GM23338 (cell line): ENCODE results near the gene BMP10. TPM values are rescaled to one million over a fixed set of nuclear protein-coding genes. Genes with fewer than 3 reads are reported as not detected.

Source experiments
- ATAC-seq: fragments of 200-7000 bp; cut with Tn5 transposase; 3 replicates; pipeline ENCODE4 v1.9.1; 2020
- DNase-seq: peaks from one replicate; pipeline ENCODE4 v3.0.0-alpha.2; 2015; ENCODE audit warnings: low spot score
- H2AFZ ChIP-seq: fragments of 200-600 bp; sonication (generic); 2 replicates; pipeline ENCODE4 v1.8.0; 2016; ENCODE audit warnings: antibody characterized with exemption, mild to moderate bottlenecking, moderate library complexity
- H3F3A ChIP-seq: fragments of 200-600 bp; sonication (generic); replicated peaks from 2 replicates; pipeline ENCODE4 v1.8.0; 2017; ENCODE audit warnings: antibody characterized with exemption, mixed run types, low read depth
- H3K27ac ChIP-seq: fragments of 200-600 bp; sonication (generic); 2 replicates; pipeline ENCODE4 v1.6.1; 2016; ENCODE audit warnings: low read depth
- H3K27me3 ChIP-seq: fragments of 200-600 bp; sonication (generic); 2 replicates; pipeline ENCODE4 v1.8.0; 2016; ENCODE audit warnings: mild to moderate bottlenecking, mixed run types, moderate library complexity; ENCODE audit not compliant: insufficient read depth
- H3K36me3 ChIP-seq: fragments of 200-600 bp; sonication (generic); 2 replicates; pipeline ENCODE4 v1.8.0; 2016; ENCODE audit warnings: mild to moderate bottlenecking; ENCODE audit not compliant: insufficient read depth
- H3K4me1 ChIP-seq: fragments of 200-600 bp; sonication (generic); 2 replicates; pipeline ENCODE4 v1.8.0; 2016; ENCODE audit warnings: mild to moderate bottlenecking, moderate library complexity; ENCODE audit not compliant: insufficient read depth
- H3K4me2 ChIP-seq: fragments of 200-600 bp; sonication (generic); 2 replicates; pipeline ENCODE4 v1.7.1; 2017; ENCODE audit warnings: mixed run types
- H3K4me3 ChIP-seq: fragments of 200-600 bp; sonication (generic); 2 replicates; pipeline ENCODE4 v1.6.1; 2016; ENCODE audit warnings: mixed run types
- H3K79me2 ChIP-seq: fragments of 200-600 bp; sonication (generic); replicated peaks from 2 replicates; pipeline ENCODE4 v1.8.0; 2017; ENCODE audit warnings: mild to moderate bottlenecking; ENCODE audit not compliant: insufficient read depth
- H3K9me2 ChIP-seq: fragments of 200-600 bp; sonication (generic); 2 replicates; pipeline ENCODE4 v1.8.0; 2017; ENCODE audit not compliant: insufficient read depth
- H4K20me1 ChIP-seq: fragments of 200-600 bp; sonication (generic); replicated peaks from 2 replicates; pipeline ENCODE4 v1.8.0; 2017; ENCODE audit warnings: mild to moderate bottlenecking; ENCODE audit not compliant: insufficient read depth
- H3K27ac Mint-ChIP-seq: 2 replicates; pipeline ENCODE4 v1.8.0; 2020; ENCODE audit warnings: inconsistent platforms, mild to moderate bottlenecking, moderate library complexity, mixed read lengths
- H3K27me3 Mint-ChIP-seq: 3 replicates; pipeline ENCODE4 v1.8.0; 2022; ENCODE audit warnings: low read depth, mild to moderate bottlenecking, moderate library complexity, mixed read lengths, inconsistent platforms; ENCODE audit not compliant: insufficient read depth, poor library complexity
- H3K36me3 Mint-ChIP-seq: 3 replicates; pipeline ENCODE4 v1.8.0; 2021; ENCODE audit warnings: low read depth, mild to moderate bottlenecking, inconsistent platforms, moderate library complexity, mixed read lengths
- H3K4me1 Mint-ChIP-seq: 3 replicates; pipeline ENCODE4 v1.8.0; 2020; ENCODE audit warnings: mild to moderate bottlenecking, inconsistent platforms, mixed read lengths
- H3K4me3 Mint-ChIP-seq: 3 replicates; pipeline ENCODE4 v1.8.0; 2021; ENCODE audit warnings: moderate library complexity, mild to moderate bottlenecking, inconsistent platforms, mixed read lengths
- H3K9me3 Mint-ChIP-seq: 3 replicates; pipeline ENCODE4 v1.8.0; 2020; ENCODE audit warnings: moderate library complexity, mild to moderate bottlenecking, inconsistent platforms, mixed read lengths
- CREB1 ChIP-seq: fragments of 250-450 bp; sonication (Bioruptor Pico); IDR thresholded peaks from 2 replicates; pipeline ENCODE4 v1.5.0; 2020; ENCODE audit warnings: low read depth, mild to moderate bottlenecking, moderate library complexity
- CTCF ChIP-seq, 2 experiments: fragments of 200-600 bp in 1 of 2; sonication (generic) in 1 of 2; conservative IDR thresholded peaks; 2 replicates each; pipeline versions ENCODE4 v1.5.1 to v1.6.1; 2016 to 2017; ENCODE audit warnings: antibody characterized with exemption in 2 of 2, low read depth in 2 of 2, mild to moderate bottlenecking in 2 of 2, moderate library complexity in 1 of 2
- ETS1 ChIP-seq: IDR thresholded peaks from 2 replicates; pipeline ENCODE4 v1.6.1; 2016; ENCODE audit warnings: antibody characterized with exemption
- EZH2 ChIP-seq: fragments of 200-600 bp; sonication (generic); IDR thresholded peaks from one replicate; pipeline ENCODE4 v1.8.0; 2017; ENCODE audit warnings: antibody characterized with exemption, mild to moderate bottlenecking, low read depth; ENCODE audit not compliant: unreplicated experiment
- EZH2phosphoT487 ChIP-seq: fragments of 200-600 bp; sonication (generic); IDR thresholded peaks from one replicate; pipeline ENCODE4 v1.8.1; 2018; ENCODE audit warnings: antibody characterized with exemption; ENCODE audit not compliant: unreplicated experiment
- JUNB ChIP-seq: IDR thresholded peaks from one replicate; pipeline ENCODE4 v1.6.1; 2016; ENCODE audit warnings: antibody characterized with exemption; ENCODE audit not compliant: unreplicated experiment
- NANOG ChIP-seq: IDR thresholded peaks from 2 replicates; pipeline ENCODE4 v1.6.1; 2016; ENCODE audit warnings: antibody characterized with exemption, borderline replicate concordance
- STAT1 ChIP-seq: IDR thresholded peaks from one replicate; pipeline ENCODE4 v1.6.1; 2016; ENCODE audit warnings: antibody characterized with exemption; ENCODE audit not compliant: unreplicated experiment
- ZNF114 ChIP-seq: fragments of 250-450 bp; sonication (Bioruptor Pico); IDR thresholded peaks from 2 replicates; pipeline ENCODE4 v1.5.0; 2020; ENCODE audit warnings: mild to moderate bottlenecking, moderate library complexity
- ZNF331 ChIP-seq: fragments of 250-450 bp; sonication (Bioruptor Pico); IDR thresholded peaks from 2 replicates; pipeline ENCODE4 v1.5.0; 2020; ENCODE audit warnings: low read depth, mild to moderate bottlenecking, moderate library complexity
- polyA plus RNA-seq: library from polyadenylated mRNA; unstranded; fragments of >200 nt; fragmentation: Nextera tagmentation; extraction: Ambion mirVana; gene quantifications from 2 replicates; pipeline ENCODE4 v1.2.1, GENCODE V29; 2016
- total RNA-seq: library from RNA; depleted of rRNA; stranded (reverse); fragments of >200 nt; shearing (Covaris generic); gene quantifications from 2 replicates; pipeline ENCODE4 v1.2.3, GENCODE V29; 2014
- TF ChIP-seq, protein P1 (sequence below): IDR thresholded peaks from one replicate; pipeline ENCODE4 v1.6.1; 2018; ENCODE audit warnings: antibody characterized with exemption; ENCODE audit not compliant: unreplicated experiment
- TF ChIP-seq, protein P2 (sequence below): fragments of 250-450 bp; sonication (Bioruptor Pico); IDR thresholded peaks from 2 replicates; pipeline ENCODE4 v1.5.0; 2020; ENCODE audit warnings: mild to moderate bottlenecking, moderate library complexity

Gene BMP10
- total and polyA plus RNA-seq, 2 experiments from 2014 or later = not detected

DNA sequence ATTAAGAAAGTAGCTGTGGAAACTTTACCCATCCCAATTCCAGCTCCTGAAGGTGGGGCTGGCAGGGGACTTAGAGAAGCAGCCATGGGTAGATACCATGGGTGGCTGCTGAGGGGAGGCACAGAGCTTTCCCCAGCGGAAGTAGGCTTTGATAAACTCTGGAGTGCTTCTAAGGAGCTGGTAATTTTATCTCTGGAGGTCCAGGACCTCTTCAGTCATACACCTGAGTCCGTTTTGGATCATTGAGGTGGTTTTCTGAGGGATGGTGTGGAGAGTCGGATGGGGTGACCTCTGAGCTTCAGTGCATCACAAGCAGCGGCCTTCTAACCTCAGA, 36.7 kb upstream of the BMP10 start (continued):
- TF ChIP-seq, protein P1, sequence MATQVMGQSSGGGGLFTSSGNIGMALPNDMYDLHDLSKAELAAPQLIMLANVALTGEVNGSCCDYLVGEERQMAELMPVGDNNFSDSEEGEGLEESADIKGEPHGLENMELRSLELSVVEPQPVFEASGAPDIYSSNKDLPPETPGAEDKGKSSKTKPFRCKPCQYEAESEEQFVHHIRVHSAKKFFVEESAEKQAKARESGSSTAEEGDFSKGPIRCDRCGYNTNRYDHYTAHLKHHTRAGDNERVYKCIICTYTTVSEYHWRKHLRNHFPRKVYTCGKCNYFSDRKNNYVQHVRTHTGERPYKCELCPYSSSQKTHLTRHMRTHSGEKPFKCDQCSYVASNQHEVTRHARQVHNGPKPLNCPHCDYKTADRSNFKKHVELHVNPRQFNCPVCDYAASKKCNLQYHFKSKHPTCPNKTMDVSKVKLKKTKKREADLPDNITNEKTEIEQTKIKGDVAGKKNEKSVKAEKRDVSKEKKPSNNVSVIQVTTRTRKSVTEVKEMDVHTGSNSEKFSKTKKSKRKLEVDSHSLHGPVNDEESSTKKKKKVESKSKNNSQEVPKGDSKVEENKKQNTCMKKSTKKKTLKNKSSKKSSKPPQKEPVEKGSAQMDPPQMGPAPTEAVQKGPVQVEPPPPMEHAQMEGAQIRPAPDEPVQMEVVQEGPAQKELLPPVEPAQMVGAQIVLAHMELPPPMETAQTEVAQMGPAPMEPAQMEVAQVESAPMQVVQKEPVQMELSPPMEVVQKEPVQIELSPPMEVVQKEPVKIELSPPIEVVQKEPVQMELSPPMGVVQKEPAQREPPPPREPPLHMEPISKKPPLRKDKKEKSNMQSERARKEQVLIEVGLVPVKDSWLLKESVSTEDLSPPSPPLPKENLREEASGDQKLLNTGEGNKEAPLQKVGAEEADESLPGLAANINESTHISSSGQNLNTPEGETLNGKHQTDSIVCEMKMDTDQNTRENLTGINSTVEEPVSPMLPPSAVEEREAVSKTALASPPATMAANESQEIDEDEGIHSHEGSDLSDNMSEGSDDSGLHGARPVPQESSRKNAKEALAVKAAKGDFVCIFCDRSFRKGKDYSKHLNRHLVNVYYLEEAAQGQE = no peak
- TF ChIP-seq ZNF114 (CRISPR knock-in tag) (no peak), EZH2phosphoT487 (no peak), ETS1 (no peak), CREB1 (CRISPR knock-in tag) (no peak), EZH2 (no peak)

DNA sequence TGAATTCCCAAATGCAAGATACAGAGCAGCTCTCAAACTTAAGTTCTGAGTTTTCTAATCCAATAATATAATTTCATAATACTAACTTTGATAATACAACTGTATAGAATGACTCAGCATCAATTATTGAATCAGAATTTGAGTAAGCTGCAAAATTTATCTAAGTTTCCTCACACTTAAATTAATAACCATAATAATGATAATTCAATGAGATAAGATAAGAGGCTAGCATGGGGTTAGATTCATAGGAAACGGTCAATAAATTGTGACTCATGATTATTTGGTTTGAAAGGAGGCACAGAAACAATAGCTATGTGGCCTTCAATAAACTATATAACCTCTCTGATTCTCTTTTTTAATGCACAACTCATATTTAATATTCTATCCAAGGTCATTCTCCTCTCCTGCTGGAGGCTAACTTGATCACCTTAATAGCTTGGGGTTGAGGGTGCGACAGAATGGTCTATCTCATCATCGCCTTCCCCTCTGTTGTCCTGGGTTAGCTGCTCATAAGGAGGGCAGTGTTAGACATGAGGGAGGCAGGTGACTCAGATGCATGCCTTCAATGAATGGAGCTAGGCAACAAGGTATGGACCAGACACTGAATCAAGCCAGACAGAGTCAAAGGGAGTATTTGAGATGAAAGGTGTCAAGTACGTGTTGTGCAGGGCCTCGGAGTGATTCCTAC, 36.2 kb upstream of the BMP10 start:
- H3K9me2 ChIP-seq = peaks cover 8% of the 10 kb centered on the region; the same call in 1 of the 2 replicates
- Mint-ChIP-seq H3K27ac (no peak overlapping the region), H3K4me1 (peaks cover 15% of the 10 kb centered on the region), H3K36me3 (no peaks in the 10 kb centered on the region; the same call in 2 of the 3 replicates), H3K27me3 (peaks cover 4% of the 10 kb centered on the region), H3K9me3 (no peaks in the 10 kb centered on the region), H3K4me3 (no peak overlapping the region)
- H3K4me1 ChIP-seq = peaks cover 15% of the 10 kb centered on the region
- DNase-seq = no peak
- H3K27ac ChIP-seq = no peak overlapping the region
- H3K27me3 ChIP-seq = no peaks in the 10 kb centered on the region
- H2AFZ ChIP-seq = no peak overlapping the region; the same call in 1 of the 2 replicates
- no peaks in the 10 kb centered on the region for H3K79me2 ChIP-seq
- H3K4me3 ChIP-seq = no peak overlapping the region
- H4K20me1 ChIP-seq = no peaks in the 10 kb centered on the region
- H3K4me2 ChIP-seq = no peak overlapping the region
- no peak for ATAC-seq
- H3F3A ChIP-seq = no peaks in the 10 kb centered on the region
- no peaks in the 10 kb centered on the region for H3K36me3 ChIP-seq
- no peak for TF ChIP-seq ZNF331 (CRISPR knock-in tag)
- TF ChIP-seq STAT1 = no peak
- TF ChIP-seq, protein P2, sequence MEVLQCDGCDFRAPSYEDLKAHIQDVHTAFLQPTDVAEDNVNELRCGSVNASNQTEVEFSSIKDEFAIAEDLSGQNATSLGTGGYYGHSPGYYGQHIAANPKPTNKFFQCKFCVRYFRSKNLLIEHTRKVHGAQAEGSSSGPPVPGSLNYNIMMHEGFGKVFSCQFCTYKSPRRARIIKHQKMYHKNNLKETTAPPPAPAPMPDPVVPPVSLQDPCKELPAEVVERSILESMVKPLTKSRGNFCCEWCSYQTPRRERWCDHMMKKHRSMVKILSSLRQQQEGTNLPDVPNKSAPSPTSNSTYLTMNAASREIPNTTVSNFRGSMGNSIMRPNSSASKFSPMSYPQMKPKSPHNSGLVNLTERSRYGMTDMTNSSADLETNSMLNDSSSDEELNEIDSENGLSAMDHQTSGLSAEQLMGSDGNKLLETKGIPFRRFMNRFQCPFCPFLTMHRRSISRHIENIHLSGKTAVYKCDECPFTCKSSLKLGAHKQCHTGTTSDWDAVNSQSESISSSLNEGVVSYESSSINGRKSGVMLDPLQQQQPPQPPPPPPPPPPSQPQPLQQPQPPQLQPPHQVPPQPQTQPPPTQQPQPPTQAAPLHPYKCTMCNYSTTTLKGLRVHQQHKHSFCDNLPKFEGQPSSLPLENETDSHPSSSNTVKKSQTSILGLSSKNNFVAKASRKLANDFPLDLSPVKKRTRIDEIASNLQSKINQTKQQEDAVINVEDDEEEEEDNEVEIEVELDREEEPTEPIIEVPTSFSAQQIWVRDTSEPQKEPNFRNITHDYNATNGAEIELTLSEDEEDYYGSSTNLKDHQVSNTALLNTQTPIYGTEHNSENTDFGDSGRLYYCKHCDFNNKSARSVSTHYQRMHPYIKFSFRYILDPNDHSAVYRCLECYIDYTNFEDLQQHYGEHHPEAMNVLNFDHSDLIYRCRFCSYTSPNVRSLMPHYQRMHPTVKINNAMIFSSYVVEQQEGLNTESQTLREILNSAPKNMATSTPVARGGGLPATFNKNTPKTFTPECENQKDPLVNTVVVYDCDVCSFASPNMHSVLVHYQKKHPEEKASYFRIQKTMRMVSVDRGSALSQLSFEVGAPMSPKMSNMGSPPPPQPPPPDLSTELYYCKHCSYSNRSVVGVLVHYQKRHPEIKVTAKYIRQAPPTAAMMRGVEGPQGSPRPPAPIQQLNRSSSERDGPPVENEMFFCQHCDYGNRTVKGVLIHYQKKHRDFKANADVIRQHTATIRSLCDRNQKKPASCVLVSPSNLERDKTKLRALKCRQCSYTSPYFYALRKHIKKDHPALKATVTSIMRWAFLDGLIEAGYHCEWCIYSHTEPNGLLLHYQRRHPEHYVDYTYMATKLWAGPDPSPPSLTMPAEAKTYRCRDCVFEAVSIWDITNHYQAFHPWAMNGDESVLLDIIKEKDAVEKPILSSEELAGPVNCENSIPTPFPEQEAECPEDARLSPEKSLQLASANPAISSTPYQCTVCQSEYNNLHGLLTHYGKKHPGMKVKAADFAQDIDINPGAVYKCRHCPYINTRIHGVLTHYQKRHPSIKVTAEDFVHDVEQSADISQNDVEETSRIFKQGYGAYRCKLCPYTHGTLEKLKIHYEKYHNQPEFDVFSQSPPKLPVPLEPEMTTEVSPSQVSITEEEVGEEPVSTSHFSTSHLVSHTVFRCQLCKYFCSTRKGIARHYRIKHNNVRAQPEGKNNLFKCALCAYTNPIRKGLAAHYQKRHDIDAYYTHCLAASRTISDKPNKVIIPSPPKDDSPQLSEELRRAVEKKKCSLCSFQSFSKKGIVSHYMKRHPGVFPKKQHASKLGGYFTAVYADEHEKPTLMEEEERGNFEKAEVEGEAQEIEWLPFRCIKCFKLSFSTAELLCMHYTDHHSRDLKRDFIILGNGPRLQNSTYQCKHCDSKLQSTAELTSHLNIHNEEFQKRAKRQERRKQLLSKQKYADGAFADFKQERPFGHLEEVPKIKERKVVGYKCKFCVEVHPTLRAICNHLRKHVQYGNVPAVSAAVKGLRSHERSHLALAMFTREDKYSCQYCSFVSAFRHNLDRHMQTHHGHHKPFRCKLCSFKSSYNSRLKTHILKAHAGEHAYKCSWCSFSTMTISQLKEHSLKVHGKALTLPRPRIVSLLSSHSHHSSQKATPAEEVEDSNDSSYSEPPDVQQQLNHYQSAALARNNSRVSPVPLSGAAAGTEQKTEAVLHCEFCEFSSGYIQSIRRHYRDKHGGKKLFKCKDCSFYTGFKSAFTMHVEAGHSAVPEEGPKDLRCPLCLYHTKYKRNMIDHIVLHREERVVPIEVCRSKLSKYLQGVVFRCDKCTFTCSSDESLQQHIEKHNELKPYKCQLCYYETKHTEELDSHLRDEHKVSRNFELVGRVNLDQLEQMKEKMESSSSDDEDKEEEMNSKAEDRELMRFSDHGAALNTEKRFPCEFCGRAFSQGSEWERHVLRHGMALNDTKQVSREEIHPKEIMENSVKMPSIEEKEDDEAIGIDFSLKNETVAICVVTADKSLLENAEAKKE (CRISPR knock-in tag) = no peak
- TF ChIP-seq EZH2phosphoT487 = no peak
- no peak for TF ChIP-seq CREB1 (CRISPR knock-in tag)
- no peak for TF ChIP-seq JUNB
- TF ChIP-seq CTCF (conservative IDR thresholded peaks at IDR 0.05; ENCODE audit: low read depth in 2 of 2) = no peak
- no peak for TF ChIP-seq NANOG
- no peak for TF ChIP-seq ZNF114 (CRISPR knock-in tag)
